Adrenal gland (tissue), 12 donors: ENCODE results near the gene RNF220. TPM values are rescaled to one million over a fixed set of nuclear protein-coding genes. Genes with fewer than 3 reads are reported as not detected.

Source experiments
- DNase-seq, 7 donors: peaks; one replicate each; pipeline ENCODE4 v3.0.0-alpha.2; 2019 to 2020
- H3K27ac ChIP-seq, 5 donors: fragments of 200-600 bp; sonication (generic) in 4 of 5; 1 replicate in 3 of 5; 2 replicates in 2 of 5; pipeline versions ENCODE4 v1.5.1 to v1.8.0; 2016 to 2020; ENCODE audit warnings: mild to moderate bottlenecking in 1 of 5
- H3K27me3 ChIP-seq: fragments of 200-600 bp; 2 replicates; pipeline ENCODE4 v1.8.0; 2021
- H3K36me3 ChIP-seq, 2 donors: fragments of 200-600 bp; replicated peaks in 1 of 2; 1 replicate in 1 of 2; 2 replicates in 1 of 2; pipeline versions ENCODE4 v1.5.1 to v1.8.0; 2018 to 2022
- H3K4me1 ChIP-seq, 2 donors: fragments of 200-600 bp; replicated peaks in 1 of 2; 1 replicate in 1 of 2; 2 replicates in 1 of 2; pipeline versions ENCODE4 v1.5.1 to v1.8.0; 2018 to 2021
- H3K4me3 ChIP-seq, 4 donors: fragments of 200-600 bp; sonication (generic) in 3 of 4; one replicate each; pipeline ENCODE4 v1.5.1; 2016 to 2018
- H3K9me3 ChIP-seq, 3 donors: fragments of 200-600 bp; sonication (generic) in 1 of 3; replicated peaks in 1 of 3; 1 replicate in 2 of 3; 2 replicates in 1 of 3; pipeline versions ENCODE4 v1.5.1 to v1.8.0; 2016 to 2021
- POLR2A ChIP-seq, 2 donors: fragments of 450-650 bp; IDR thresholded peaks; one replicate each; pipeline ENCODE4 v1.6.1; 2017; ENCODE audit warnings: antibody characterized with exemption in 2 of 2, mild to moderate bottlenecking in 2 of 2, moderate library complexity in 1 of 2
- WGBS, 4 donors: extraction: QIAGEN DNeasy Blood & Tissue Kit in 2 of 4; methylation state at CpG; one replicate each; pipeline versions ENCODE4 v1.1.5 to v1.1.7; 2013 to 2017; 5-methylcytosine and 5-hydroxymethylcytosine counted together
- intact Hi-C, 2 donors: fragments of 100-400 bp; cut with DNase I; formaldehyde crosslinking; loops; one replicate each; pipeline versions ENCODE4 v1.14.1 to v1.15.0; 2022 to 2023
- polyA plus RNA-seq, 3 donors: library from polyadenylated mRNA; stranded (reverse); fragments of 200-250 nt in 2 of 3; fragments of 350-450 nt in 1 of 3; fragmentation: Illumina TruSeq in 1 of 3; extraction: RNeasy Lipid Tissue Mini Kit (QIAGEN cat#74804) in 1 of 3; gene quantifications; one replicate each; pipeline ENCODE4 v1.2.3, GENCODE V29; 2013 to 2014
- total RNA-seq, 9 donors: library from RNA; depleted of rRNA in 4 of 9; stranded (reverse); fragments of >200 nt in 4 of 9; fragments of 120-200 nt in 1 of 9; fragmentation: NEBNext Ultra II Directional in 1 of 9; extraction: Animal tissue kit (Norgen Biotek cat#: 25700) in 1 of 9; gene quantifications; one replicate each; pipeline versions ENCODE4 v1.1.0 to v1.2.4, GENCODE V29; 2013 to 2023
- TF ChIP-seq, protein P1 (sequence below), 6 experiments: fragments of 450-650 bp in 4 of 6; fragments of 200-600 bp in 2 of 6; sonication (generic) in 1 of 6; IDR thresholded peaks; 1 replicate in 5 of 6; 2 replicates in 1 of 6; pipeline versions ENCODE4 v1.5.1 to v1.8.0; 2016 to 2021; ENCODE audit warnings: antibody characterized with exemption in 6 of 6, mild to moderate bottlenecking in 2 of 6, moderate library complexity in 1 of 6
- donor health status: healthy with polysubstance abuse.
- donor health status: Bipolar disorder and iron deficiency.
- donor health status: DM: yes; HTN: yes; CAD: no.
- donor health status: DM: no; HTN: no; CAD: no.
- donor health status: DM: no; HTN: no; CAD: no.
- donor health status: DM: yes; HTN: yes; CAD: no.

RNF220 gene
- total and polyA plus RNA-seq, 12 donors = 36.3 to 150 (median 66.5) TPM

DNA sequence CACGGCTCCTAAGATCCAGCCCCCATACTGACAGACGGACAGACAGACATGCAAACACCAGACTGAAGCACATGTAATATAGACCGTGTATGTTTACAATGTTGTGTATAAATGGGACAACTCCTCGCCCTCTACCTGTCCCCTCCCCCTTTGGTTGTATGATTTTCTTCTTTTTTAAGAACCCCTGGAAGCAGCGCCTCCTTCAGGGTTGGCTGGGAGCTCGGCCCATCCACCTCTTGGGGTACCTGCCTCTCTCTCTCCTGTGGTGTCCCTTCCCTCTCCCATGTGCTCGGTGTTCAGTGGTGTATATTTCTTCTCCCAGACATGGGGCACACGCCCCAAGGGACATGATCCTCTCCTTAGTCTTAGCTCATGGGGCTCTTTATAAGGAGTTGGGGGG, 246.0 kb downstream of the RNF220 start:
- Histone ChIP-seq H3K4me3 (no peak overlapping the region), H3K36me3 (peaks cover 0 to 54% of the 10 kb centered on the region in 2 donors), H3K27ac (no peak overlapping the region), H3K4me1 (peaks cover 7% of the 10 kb centered on the region in 2 donors), H3K9me3 (no peaks in the 10 kb centered on the region), H3K27me3 (no peaks in the 10 kb centered on the region)
- DNase-seq = no peak
- WGBS, 4 donors = 82 to 96% (median 86%) methylated on average over 8 of the region's 8 CpGs
- TF ChIP-seq POLR2A (IDR thresholded peaks at IDR 0.05) = no peak
- TF ChIP-seq, protein P1, sequence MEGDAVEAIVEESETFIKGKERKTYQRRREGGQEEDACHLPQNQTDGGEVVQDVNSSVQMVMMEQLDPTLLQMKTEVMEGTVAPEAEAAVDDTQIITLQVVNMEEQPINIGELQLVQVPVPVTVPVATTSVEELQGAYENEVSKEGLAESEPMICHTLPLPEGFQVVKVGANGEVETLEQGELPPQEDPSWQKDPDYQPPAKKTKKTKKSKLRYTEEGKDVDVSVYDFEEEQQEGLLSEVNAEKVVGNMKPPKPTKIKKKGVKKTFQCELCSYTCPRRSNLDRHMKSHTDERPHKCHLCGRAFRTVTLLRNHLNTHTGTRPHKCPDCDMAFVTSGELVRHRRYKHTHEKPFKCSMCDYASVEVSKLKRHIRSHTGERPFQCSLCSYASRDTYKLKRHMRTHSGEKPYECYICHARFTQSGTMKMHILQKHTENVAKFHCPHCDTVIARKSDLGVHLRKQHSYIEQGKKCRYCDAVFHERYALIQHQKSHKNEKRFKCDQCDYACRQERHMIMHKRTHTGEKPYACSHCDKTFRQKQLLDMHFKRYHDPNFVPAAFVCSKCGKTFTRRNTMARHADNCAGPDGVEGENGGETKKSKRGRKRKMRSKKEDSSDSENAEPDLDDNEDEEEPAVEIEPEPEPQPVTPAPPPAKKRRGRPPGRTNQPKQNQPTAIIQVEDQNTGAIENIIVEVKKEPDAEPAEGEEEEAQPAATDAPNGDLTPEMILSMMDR (IDR thresholded peaks at IDR 0.05) = no peak
- intact Hi-C loops = loop anchor here in 1 of 2 donors (5.0 kb wide), 1 partner anchor 39 kb away; no protein-coding TSS in a partner anchor

DNA sequence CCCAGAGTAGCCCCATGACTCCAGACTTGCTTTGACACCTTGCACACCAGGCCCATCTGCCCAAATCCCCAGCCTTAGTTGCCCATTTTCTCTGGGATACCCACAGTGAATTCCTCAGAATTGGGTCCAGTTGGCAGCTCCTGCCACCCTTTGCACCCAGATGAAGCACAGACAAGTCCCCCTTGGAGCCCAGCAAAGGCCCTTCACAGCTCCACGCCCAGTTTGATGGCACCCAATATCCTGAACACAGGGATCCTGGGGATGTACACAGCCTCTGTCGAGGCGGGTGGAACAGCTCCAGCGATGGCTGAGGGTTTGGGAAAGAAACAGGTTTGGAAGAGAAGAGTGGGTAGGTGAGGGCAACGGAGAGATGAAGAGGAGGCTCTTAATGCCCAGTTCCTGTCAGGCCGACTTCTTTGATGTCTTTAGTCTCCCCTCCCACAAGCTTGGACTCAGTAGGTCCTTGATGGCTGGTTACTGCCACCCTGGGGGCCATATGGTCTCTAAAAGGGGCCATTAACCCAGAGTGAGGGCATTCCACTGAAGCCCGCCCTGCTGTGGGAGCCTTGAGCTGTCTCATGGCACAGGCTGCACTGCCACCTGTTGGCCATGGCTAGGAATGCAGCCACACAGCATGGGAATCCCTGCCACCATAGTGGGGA, 247.5 kb downstream of the RNF220 start:
- intact Hi-C loops = loop anchor here (2.0 to 5.0 kb wide), 2 partner anchors 40 to 44 kb away; no protein-coding TSS in a partner anchor
- Histone ChIP-seq H3K27ac (no peak overlapping the region), H3K27me3 (no peaks in the 10 kb centered on the region), H3K4me1 (no peaks in the 10 kb centered on the region), H3K9me3 (no peaks in the 10 kb centered on the region), H3K36me3 (peaks cover 0 to 46% of the 10 kb centered on the region in 2 donors), H3K4me3 (no peak overlapping the region)
- 50 to 59% (median 55%) methylated on average over 7 of the region's 7 CpGs for WGBS, 4 donors
- peak; percentile 69 to 93 (median 84) for DNase-seq
- TF ChIP-seq, protein P1 (IDR thresholded peaks at IDR 0.05) = peak; percentile 87 to 98 (median 94)
- no peak for TF ChIP-seq POLR2A (IDR thresholded peaks at IDR 0.05)

DNA sequence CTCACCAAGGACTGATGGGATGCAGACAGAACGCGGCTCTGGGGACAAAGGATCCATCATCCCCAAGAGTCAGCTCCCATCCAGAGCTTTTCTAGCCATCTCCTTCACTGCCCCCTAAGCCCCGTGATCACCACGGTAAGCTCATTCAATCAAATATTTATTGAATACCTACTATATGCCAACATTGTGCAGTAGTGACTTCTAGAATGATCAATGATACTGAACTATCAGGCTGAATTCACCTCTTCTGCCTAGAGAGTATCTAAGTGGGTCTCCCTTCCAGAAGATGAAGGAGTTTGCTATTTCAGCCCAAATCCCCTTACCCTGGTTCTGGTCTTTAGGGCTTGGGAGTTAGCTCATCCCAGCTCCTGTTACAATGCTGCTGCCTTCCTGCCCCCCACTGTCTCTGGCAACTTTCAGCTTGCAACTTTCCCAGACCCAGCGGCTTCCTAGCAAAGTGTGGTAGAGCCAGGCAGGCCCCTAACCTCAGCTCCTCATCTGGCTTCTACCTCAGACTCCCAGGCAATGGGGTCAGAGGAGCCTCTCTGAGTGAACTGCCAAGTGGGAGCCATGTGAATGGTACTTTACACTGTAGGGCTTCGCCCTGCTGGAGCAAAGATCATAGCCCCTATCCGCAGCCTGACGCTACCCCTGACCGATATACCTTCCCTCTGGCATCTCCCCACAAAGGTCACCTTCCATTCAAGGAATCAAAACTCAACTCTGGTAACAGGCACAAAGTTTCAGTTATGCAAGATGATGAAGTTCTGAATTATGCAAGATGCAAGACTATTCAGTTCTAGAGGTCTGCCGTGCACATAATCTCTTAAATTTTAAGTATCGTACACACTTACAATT, 248.3 kb downstream of the RNF220 start:
- TF ChIP-seq, protein P1 (IDR thresholded peaks at IDR 0.05) = peak in 2 of 6 experiments; percentile 10 to 19
- TF ChIP-seq POLR2A (IDR thresholded peaks at IDR 0.05) = no peak
- H3K9me3 ChIP-seq = no peaks in the 10 kb centered on the region
- no peaks in the 10 kb centered on the region for H3K27me3 ChIP-seq
- DNase-seq = no peak
- no peak overlapping the region for H3K4me3 ChIP-seq
- peaks cover 0 to 39% of the 10 kb centered on the region in 2 donors for H3K36me3 ChIP-seq
- 58 to 75% (median 63%) methylated on average over 9 to 11 of the region's 11 CpGs for WGBS, 4 donors
- H3K27ac ChIP-seq = no peak overlapping the region
- H3K4me1 ChIP-seq = no peaks in the 10 kb centered on the region
- intact Hi-C loops = loop anchor here (2.0 to 5.0 kb wide), 2 partner anchors 41 to 45 kb away; no protein-coding TSS in a partner anchor

DNA sequence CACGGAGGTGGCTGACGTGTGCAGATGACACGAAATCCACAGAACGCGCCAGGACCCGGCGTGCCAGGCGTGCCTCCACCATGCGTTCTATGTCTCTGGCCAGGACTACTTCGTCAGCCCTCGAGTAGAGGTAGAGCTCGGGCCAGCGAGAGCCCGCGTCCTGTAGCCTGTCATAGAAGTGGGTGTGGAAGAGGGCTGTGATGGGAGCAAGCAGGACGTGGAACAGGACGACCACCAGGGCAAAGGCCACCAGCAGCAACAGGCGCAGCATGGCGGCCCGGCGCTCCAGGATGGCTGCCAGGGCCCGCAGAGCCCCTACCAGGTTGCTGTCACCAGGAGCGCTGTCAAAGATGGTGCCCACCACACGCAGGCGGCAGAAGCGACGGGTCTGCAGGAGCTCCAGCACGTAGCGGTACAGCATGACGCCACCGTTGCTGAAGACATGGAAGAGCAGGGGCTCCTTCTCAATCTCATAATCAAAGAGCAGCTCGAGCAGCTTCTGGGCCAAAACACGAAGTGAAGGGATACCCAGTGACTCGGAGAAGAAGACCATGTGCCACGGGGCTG, 249.6 kb downstream of the RNF220 start:
- no peak overlapping the region for H3K27ac ChIP-seq
- 94 to 97% (median 95%) methylated on average over 35 of the region's 35 CpGs for WGBS, 4 donors
- H3K9me3 ChIP-seq = no peaks in the 10 kb centered on the region
- intact Hi-C loops = loop anchor here in 1 of 2 donors (5.0 kb wide), 1 partner anchor 42 kb away; no protein-coding TSS in a partner anchor
- H3K36me3 ChIP-seq = peaks cover 0 to 27% of the 10 kb centered on the region in 2 donors
- TF ChIP-seq, protein P1 (IDR thresholded peaks at IDR 0.05) = no peak
- TF ChIP-seq POLR2A (IDR thresholded peaks at IDR 0.05) = no peak
- H3K27me3 ChIP-seq = no peaks in the 10 kb centered on the region
- no peak overlapping the region for H3K4me3 ChIP-seq
- no peaks in the 10 kb centered on the region for H3K4me1 ChIP-seq
- DNase-seq = no peak
